Suprapubic skin (tissue), 3 donors: Measurements from ENCODE around the gene SETBP1.

Experiments
- EP300 ChIP-seq: sonication (generic); formaldehyde crosslinking; IDR thresholded peaks from one replicate; pipeline ENCODE4 v1.6.1; 2017; ENCODE audit warnings: antibody characterized with exemption
- POLR2A ChIP-seq, 2 donors: fragments of 450-650 bp; IDR thresholded peaks; one replicate each; pipeline ENCODE4 v1.6.1; 2017; ENCODE audit warnings: antibody characterized with exemption in 2 of 2, mild to moderate bottlenecking in 2 of 2, moderate library complexity in 2 of 2
- TF ChIP-seq, protein P1 (sequence below), 2 donors: fragments of 200-600 bp in 1 of 2; fragments of 450-650 bp in 1 of 2; sonication (generic) in 1 of 2; IDR thresholded peaks; one replicate each; pipeline ENCODE4 v1.5.1; 2016 to 2019; ENCODE audit warnings: antibody characterized with exemption in 2 of 2, mild to moderate bottlenecking in 1 of 2, moderate library complexity in 1 of 2

DNA sequence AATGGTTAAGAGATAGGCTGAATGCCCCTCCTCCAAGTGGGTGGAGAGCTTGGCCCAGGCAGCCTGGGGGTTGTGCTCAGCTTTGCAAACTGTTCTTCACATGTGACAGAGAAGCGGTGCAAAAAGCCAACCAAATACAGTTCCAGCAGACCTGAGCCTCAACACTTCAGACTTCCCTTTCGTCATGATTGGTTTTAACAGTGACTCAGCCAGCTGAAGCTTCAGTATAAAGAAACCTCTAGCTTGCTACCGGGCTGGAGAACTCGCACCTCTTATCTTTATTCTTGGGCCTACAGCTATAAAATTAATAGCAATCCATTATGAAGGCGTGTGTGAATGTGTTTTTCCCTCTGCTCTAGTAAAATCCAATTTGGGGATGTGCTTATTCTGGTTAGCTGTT is 20.0 kb downstream of the SETBP1 start:
- TF ChIP-seq EP300 (no peak), POLR2A (IDR thresholded peaks at IDR 0.05) (no peak)
- TF ChIP-seq, protein P1, sequence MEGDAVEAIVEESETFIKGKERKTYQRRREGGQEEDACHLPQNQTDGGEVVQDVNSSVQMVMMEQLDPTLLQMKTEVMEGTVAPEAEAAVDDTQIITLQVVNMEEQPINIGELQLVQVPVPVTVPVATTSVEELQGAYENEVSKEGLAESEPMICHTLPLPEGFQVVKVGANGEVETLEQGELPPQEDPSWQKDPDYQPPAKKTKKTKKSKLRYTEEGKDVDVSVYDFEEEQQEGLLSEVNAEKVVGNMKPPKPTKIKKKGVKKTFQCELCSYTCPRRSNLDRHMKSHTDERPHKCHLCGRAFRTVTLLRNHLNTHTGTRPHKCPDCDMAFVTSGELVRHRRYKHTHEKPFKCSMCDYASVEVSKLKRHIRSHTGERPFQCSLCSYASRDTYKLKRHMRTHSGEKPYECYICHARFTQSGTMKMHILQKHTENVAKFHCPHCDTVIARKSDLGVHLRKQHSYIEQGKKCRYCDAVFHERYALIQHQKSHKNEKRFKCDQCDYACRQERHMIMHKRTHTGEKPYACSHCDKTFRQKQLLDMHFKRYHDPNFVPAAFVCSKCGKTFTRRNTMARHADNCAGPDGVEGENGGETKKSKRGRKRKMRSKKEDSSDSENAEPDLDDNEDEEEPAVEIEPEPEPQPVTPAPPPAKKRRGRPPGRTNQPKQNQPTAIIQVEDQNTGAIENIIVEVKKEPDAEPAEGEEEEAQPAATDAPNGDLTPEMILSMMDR (IDR thresholded peaks at IDR 0.05): no peak
